CD4-positive, alpha-beta T cell (primary cell): Measurements from ENCODE around the gene RPL7L1. TPM values are rescaled to one million over a fixed set of nuclear protein-coding genes. Genes with fewer than 3 reads are reported as not detected.

Source experiments
- ATAC-seq: fragments of 200-7000 bp; cut with Tn5 transposase; one replicate; pipeline ENCODE4 v1.10.0; 2022; ENCODE audit warnings: mild to moderate bottlenecking; ENCODE audit not compliant: poor library complexity
- CTCF ChIA-PET: fragments of 350-600 bp; sonication (Branson Sonifier 250); formaldehyde crosslinking; loops from one replicate; lab custom pipeline; 2021; ENCODE audit warnings: antibody characterized with exemption, inconsistent platforms; lab: Charles Lee
- POLR2A ChIA-PET: fragments of 350-600 bp; sonication (Branson Sonifier 250); formaldehyde crosslinking; loops from one replicate; lab custom pipeline; 2021; ENCODE audit warnings: antibody characterized with exemption, inconsistent platforms; lab: Charles Lee
- DNase-seq, 14 experiments: peaks; one replicate each; pipeline ENCODE4 v3.0.0-alpha.2; 2013 to 2020; ENCODE audit warnings: mixed read lengths in 2 of 14
- H3K27ac ChIP-seq, 2 donors: one replicate each; pipeline versions ENCODE4 v1.5.1 to v1.7.0; 2013; ENCODE audit warnings: low read length in 2 of 2, low read depth in 1 of 2, mild to moderate bottlenecking in 1 of 2
- H3K27me3 ChIP-seq, 2 experiments: 1 replicate in 1 of 2; 2 replicates in 1 of 2; pipeline versions ENCODE4 v1.6.1 to v1.7.0; 2013; ENCODE audit warnings: low read length in 2 of 2, control low read depth in 1 of 2, mild to moderate bottlenecking in 1 of 2, moderate library complexity in 1 of 2; ENCODE audit not compliant: insufficient read depth in 2 of 2, control insufficient read depth in 1 of 2
- H3K36me3 ChIP-seq: one replicate; pipeline ENCODE4 v1.6.1; 2013; ENCODE audit warnings: low read length, control low read depth; ENCODE audit not compliant: insufficient read depth
- H3K4me1 ChIP-seq: one replicate; pipeline ENCODE4 v1.6.1; 2013; ENCODE audit warnings: low read length, control low read depth; ENCODE audit not compliant: insufficient read depth
- H3K4me3 ChIP-seq: one replicate; pipeline ENCODE4 v1.5.1; 2013; ENCODE audit warnings: mild to moderate bottlenecking, low read length, moderate library complexity
- H3K9me3 ChIP-seq, 2 experiments: 1 replicate in 1 of 2; 2 replicates in 1 of 2; pipeline versions ENCODE4 v1.6.1 to v1.7.0; 2013; ENCODE audit warnings: low read length in 2 of 2, mild to moderate bottlenecking in 2 of 2, control low read depth in 1 of 2, moderate library complexity in 1 of 2; ENCODE audit not compliant: control insufficient read depth in 1 of 2, insufficient read depth in 1 of 2
- H3K27ac Mint-ChIP-seq: one replicate; pipeline ENCODE4 v1.8.0; 2020; ENCODE audit warnings: mixed read lengths
- H3K27me3 Mint-ChIP-seq: one replicate; pipeline ENCODE4 v1.8.0; 2021; ENCODE audit warnings: mixed read lengths
- H3K36me3 Mint-ChIP-seq: one replicate; pipeline ENCODE4 v1.8.0; 2021; ENCODE audit warnings: low read depth, mixed read lengths
- H3K4me1 Mint-ChIP-seq: one replicate; pipeline ENCODE4 v1.8.0; 2021; ENCODE audit warnings: low read depth, mixed read lengths
- H3K4me3 Mint-ChIP-seq: one replicate; pipeline ENCODE4 v1.8.0; 2020; ENCODE audit warnings: mild to moderate bottlenecking, mixed read lengths
- H3K9me3 Mint-ChIP-seq: one replicate; pipeline ENCODE4 v1.8.0; 2020; ENCODE audit warnings: mixed read lengths
- CTCF ChIP-seq: fragments of 200-600 bp; IDR thresholded peaks from one replicate; pipeline ENCODE4 v1.8.0; 2022; ENCODE audit warnings: antibody characterized with exemption, mild to moderate bottlenecking
- intact Hi-C, 2 experiments: fragments of 100-400 bp; cut with DNase I in 1 of 2; cut with micrococcal nuclease in 1 of 2; formaldehyde crosslinking; loops; one replicate each; pipeline versions ENCODE4 v1.15.1 to v1.9.0; 2023 to 2025; cut with DNase I, micrococcal nuclease
- polyA plus RNA-seq, 2 donors: library from polyadenylated mRNA; unstranded; fragments of 120-200 nt; gene quantifications; one replicate each; pipeline ENCODE4 v1.2.1, GENCODE V29; 2013
- total RNA-seq, 174 experiments: library from RNA in 2 of 174; stranded (reverse) in 2 of 174; gene quantifications; one replicate each; pipeline ENCODE4 v1.2.3 and lab custom pipeline; 2021 to 2026

RPL7L1 gene
- 10 to 100 TPM; 76.1 TPM for total RNA-seq
- polyA plus RNA-seq (2013, experiment 1 of 2) = 54.3 TPM
- 55.3 TPM for polyA plus RNA-seq (2013, experiment 2 of 2)
- total RNA-seq (lab: John Stamatoyannopoulos, UW) = 78.7 to 773 (median 176) reads per million in 172 experiments

GRCh38 chr6:42879372-42880239, at the start of gene RPL7L1:
TSS of gene RPL7L1 (plus strand) at chr6:42879616. CDS start at chr6:42879911, 295 bp downstream.
- Histone ChIP-seq H3K4me3 (peak within 1 kb of the TSS; percentile 69), H3K4me1 (peaks cover 41% of the 10 kb centered on the region), H3K27me3 (no peaks in the 10 kb centered on the region), H3K27ac (peak within 1 kb of the TSS; percentile 94 to 95), H3K36me3 (peaks cover 31% of the 10 kb centered on the region), H3K9me3 (no peaks in the 10 kb centered on the region)
- peak; percentile 92 for ATAC-seq
- POLR2A ChIA-PET = interaction anchor here (0.6 to 4.0 kb wide), 45 partner anchors 9 to 1093 kb away, joined by 3 to 111 read pairs (median 4); partner anchors contain the start of genes BICRAL, CNPY3, CUL7 and KLHDC3
- Mint-ChIP-seq H3K4me1 (peaks cover 23% of the 10 kb centered on the region), H3K27me3 (no peaks in the 10 kb centered on the region), H3K36me3 (peaks cover 47% of the 10 kb centered on the region), H3K27ac (peak within 1 kb of the TSS; percentile 97), H3K4me3 (peak within 1 kb of the TSS; percentile 93), H3K9me3 (no peaks in the 10 kb centered on the region)
- CTCF ChIA-PET = interaction anchor here (0.8 to 2.2 kb wide), 8 partner anchors 11 to 1092 kb away, joined by 3 to 15 read pairs (median 4); partner anchors contain the start of genes CNPY3, TBCC and TOMM6
- peak; percentile 68 to 93 (median 79) for DNase-seq
- intact Hi-C loops = loop anchor here (1.0 to 5.0 kb wide), 7 partner anchors 11 to 662 kb away; partner anchors contain the start of genes TBCC (in 2 of the 2), BICRAL (in 1 of the 2) and MRPS10 (in 1 of the 2)
- no peak for TF ChIP-seq CTCF

- no peak for DNase-seq
- no peaks in the 10 kb centered on the region for H3K27me3 ChIP-seq
Observed at GRCh38 chr6:42831237-42831636, 48.2 kb upstream of the RPL7L1 start.

More at GRCh38 chr6:42831237-42831636, 48.2 kb upstream of the RPL7L1 start:
- Histone ChIP-seq H3K4me1 (no peaks in the 10 kb centered on the region), H3K36me3 (peaks cover 61% of the 10 kb centered on the region), H3K9me3 (no peaks in the 10 kb centered on the region), H3K4me3 (no peak overlapping the region), H3K27ac (no peak overlapping the region)
- no peak for TF ChIP-seq CTCF
- no peak for ATAC-seq
- H3K9me3 Mint-ChIP-seq = no peaks in the 10 kb centered on the region
- ChIA-PET POLR2A (interaction anchor here (0.9 to 1.7 kb wide), 2 partner anchors 85 to 101 kb away, joined by 4 to 5 read pairs; partner anchors contain the start of gene TBCC), CTCF (no interaction called here)
- H3K27ac Mint-ChIP-seq = peak overlapping the region; percentile 69
- H3K4me1 Mint-ChIP-seq = peaks cover 18% of the 10 kb centered on the region
- peaks cover 81% of the 10 kb centered on the region for H3K36me3 Mint-ChIP-seq
- no peak overlapping the region for H3K4me3 Mint-ChIP-seq
- intact Hi-C loops = no loop called here
- no peaks in the 10 kb centered on the region for H3K27me3 Mint-ChIP-seq
